Vagina (tissue), 2 donors: ENCODE results near the gene PSME2. TPM values are rescaled to one million over a fixed set of nuclear protein-coding genes. Genes with fewer than 3 reads are reported as not detected.

ENCODE experiments used
- DNase-seq, 2 donors: peaks; one replicate each; pipeline ENCODE4 v3.0.0-alpha.2; 2017; ENCODE audit errors: extremely low spot score in 2 of 2
- H3K27ac ChIP-seq: fragments of 200-600 bp; sonication (generic); one replicate; pipeline ENCODE4 v1.5.1; 2019
- H3K27me3 ChIP-seq: fragments of 200-600 bp; sonication (generic); one replicate; pipeline ENCODE4 v1.5.1; 2019
- H3K36me3 ChIP-seq, 2 donors: fragments of 200-600 bp; sonication (generic); one replicate each; pipeline ENCODE4 v1.5.1; 2017 to 2019
- H3K4me1 ChIP-seq: fragments of 200-600 bp; sonication (generic); one replicate; pipeline ENCODE4 v1.5.1; 2019
- H3K4me3 ChIP-seq, 2 donors: fragments of 200-600 bp; sonication (generic); 1 replicate in 1 of 2; 2 replicates in 1 of 2; pipeline ENCODE4 v1.5.1; 2016 to 2019
- H3K9me3 ChIP-seq: fragments of 200-600 bp; sonication (generic); one replicate; pipeline ENCODE4 v1.5.1; 2019
- CTCF ChIP-seq, 3 experiments: fragments of 450-650 bp in 2 of 3; fragments of 200-600 bp in 1 of 3; sonication (generic) in 1 of 3; IDR thresholded peaks; one replicate each; pipeline ENCODE4 v1.5.1; 2017 to 2019; ENCODE audit warnings: antibody characterized with exemption in 3 of 3, mild to moderate bottlenecking in 2 of 3, moderate library complexity in 2 of 3
- POLR2A ChIP-seq, 2 donors: fragments of 450-650 bp; IDR thresholded peaks; one replicate each; pipeline ENCODE4 v1.6.1; 2017; ENCODE audit warnings: antibody characterized with exemption in 2 of 2, mild to moderate bottlenecking in 2 of 2, moderate library complexity in 2 of 2
- POLR2AphosphoS5 ChIP-seq, 2 donors: sonication (generic); formaldehyde crosslinking; IDR thresholded peaks; one replicate each; pipeline ENCODE4 v1.9.0; 2017; ENCODE audit warnings: antibody characterized with exemption in 2 of 2, mild to moderate bottlenecking in 2 of 2, low read depth in 1 of 2; ENCODE audit not compliant: insufficient read depth in 1 of 2
- intact Hi-C: fragments of 100-400 bp; cut with DNase I; formaldehyde crosslinking; loops from one replicate; pipeline ENCODE4 v1.15.1; 2023
- total RNA-seq: library from RNA; depleted of rRNA; stranded (reverse); fragments of >200 nt; gene quantifications from one replicate; pipeline ENCODE4 v1.2.3, GENCODE V29; 2016

The PSME2 gene
- total RNA-seq, 1 donor from 2014 or later: 131 TPM

DNA sequence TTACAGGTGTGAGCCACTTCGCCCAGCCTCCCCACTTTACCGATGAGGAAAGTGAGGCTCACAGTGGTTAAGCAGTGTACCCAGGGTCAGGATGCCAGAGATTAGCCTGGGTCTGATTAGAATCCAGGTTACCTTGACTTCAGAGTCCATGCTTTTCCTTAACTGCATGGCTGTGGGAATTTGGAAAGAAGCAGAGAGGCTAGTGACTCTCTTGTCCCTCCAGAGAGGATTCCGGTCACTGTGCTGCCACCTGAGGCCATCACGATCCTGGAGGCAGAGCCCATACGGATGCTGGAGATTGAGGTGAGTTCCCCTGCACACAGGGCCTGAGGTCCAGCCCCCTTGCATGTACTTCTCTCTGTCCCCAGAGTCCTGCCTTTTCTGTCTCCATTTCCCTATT, 30.2 kb upstream of the PSME2 start:
- H3K36me3 ChIP-seq: peaks cover 0 to 4% of the 10 kb centered on the region in 2 donors

DNA sequence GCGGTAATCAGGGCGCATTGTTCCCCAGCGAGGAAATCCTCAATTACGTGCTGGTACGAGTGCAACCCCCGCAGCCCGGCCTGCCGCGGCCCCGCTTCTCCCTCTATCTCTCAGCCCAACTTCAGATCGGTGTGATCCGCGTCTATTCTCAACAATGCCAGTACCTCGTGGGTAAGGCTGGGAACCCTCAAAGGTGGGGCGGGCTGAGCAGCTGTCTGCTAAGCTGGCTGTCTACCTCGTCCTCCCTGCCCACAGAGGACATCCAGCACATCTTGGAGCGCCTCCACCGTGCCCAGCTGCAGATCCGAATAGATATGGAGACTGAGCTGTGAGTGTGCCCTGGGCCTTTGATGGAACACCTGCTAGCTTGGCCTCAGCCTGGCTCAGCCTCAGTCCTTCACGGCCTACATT, 26.5 kb upstream of the PSME2 start:
- H3K27ac ChIP-seq: no peak overlapping the region
- no peaks in the 10 kb centered on the region for H3K36me3 ChIP-seq
- H3K4me1 ChIP-seq: peaks cover 15% of the 10 kb centered on the region
- DNase-seq: no peak
- no peak for TF ChIP-seq CTCF (IDR thresholded peaks at IDR 0.05)
- TF ChIP-seq POLR2AphosphoS5 (IDR thresholded peaks at IDR 0.05; ENCODE audit: insufficient read depth in 1 of 2, low read depth in 1 of 2): no peak
- TF ChIP-seq POLR2A (IDR thresholded peaks at IDR 0.05): no peak
- intact Hi-C loops: no loop called here
- H3K4me3 ChIP-seq: peak overlapping the region in 1 of 2 donors; percentile 41
- no peaks in the 10 kb centered on the region for H3K27me3 ChIP-seq
- no peaks in the 10 kb centered on the region for H3K9me3 ChIP-seq

More for the DNA sequence above, 30.2 kb upstream of the PSME2 start:
- no peak for DNase-seq
- H3K27ac ChIP-seq: no peak overlapping the region
- TF ChIP-seq CTCF (IDR thresholded peaks at IDR 0.05): no peak
- TF ChIP-seq POLR2AphosphoS5 (IDR thresholded peaks at IDR 0.05; ENCODE audit: insufficient read depth in 1 of 2, low read depth in 1 of 2): no peak
- TF ChIP-seq POLR2A (IDR thresholded peaks at IDR 0.05): no peak
- peaks cover 23% of the 10 kb centered on the region for H3K4me1 ChIP-seq
- intact Hi-C loops: no loop called here
- no peak overlapping the region for H3K4me3 ChIP-seq
- H3K9me3 ChIP-seq: no peaks in the 10 kb centered on the region
- no peaks in the 10 kb centered on the region for H3K27me3 ChIP-seq

GRCh38 chr14:24172261-24172860, 26.0 kb upstream of the PSME2 start:
- intact Hi-C loops: no loop called here

GRCh38 chr14:24171422-24172260, 25.2 kb upstream of the PSME2 start, which contains the start of gene REC8:
REC8 (plus strand) TSS chr14:24172080; CDS start chr14:24172553, 473 bp downstream.
- TF ChIP-seq POLR2AphosphoS5 (IDR thresholded peaks at IDR 0.05; ENCODE audit: insufficient read depth in 1 of 2, low read depth in 1 of 2): peak in 1 of 2 donors; percentile 19
- no peak for TF ChIP-seq POLR2A (IDR thresholded peaks at IDR 0.05)
- no peak within 1 kb of the TSS for H3K27ac ChIP-seq
- H3K36me3 ChIP-seq: peaks cover 0 to 11% of the 10 kb centered on the region in 2 donors
- no peaks in the 10 kb centered on the region for H3K9me3 ChIP-seq
- intact Hi-C loops: no loop called here
- DNase-seq: no peak
- peaks cover 15% of the 10 kb centered on the region for H3K4me1 ChIP-seq
- H3K27me3 ChIP-seq: no peaks in the 10 kb centered on the region
- H3K4me3 ChIP-seq: peak within 1 kb of the TSS; percentile 31 to 41

More at GRCh38 chr14:24172261-24172860, 26.0 kb upstream of the PSME2 start:
- TF ChIP-seq CTCF (IDR thresholded peaks at IDR 0.05): no peak
- no peak for TF ChIP-seq POLR2A (IDR thresholded peaks at IDR 0.05)
- no peak for TF ChIP-seq POLR2AphosphoS5 (IDR thresholded peaks at IDR 0.05; ENCODE audit: insufficient read depth in 1 of 2, low read depth in 1 of 2)
- H3K4me3 ChIP-seq: peak overlapping the region; percentile 31 to 41
- H3K27ac ChIP-seq: no peak overlapping the region
- peaks cover 0 to 3% of the 10 kb centered on the region in 2 donors for H3K36me3 ChIP-seq
- H3K4me1 ChIP-seq: peaks cover 15% of the 10 kb centered on the region
- H3K9me3 ChIP-seq: no peaks in the 10 kb centered on the region
- DNase-seq: no peak
- H3K27me3 ChIP-seq: no peaks in the 10 kb centered on the region

- DNase-seq: no peak
- Histone ChIP-seq H3K4me3 (no peak overlapping the region), H3K4me1 (peaks cover 37% of the 10 kb centered on the region), H3K9me3 (no peaks in the 10 kb centered on the region), H3K27ac (no peak overlapping the region), H3K27me3 (no peaks in the 10 kb centered on the region), H3K36me3 (peaks cover 0 to 51% of the 10 kb centered on the region in 2 donors)
- no peak for TF ChIP-seq POLR2AphosphoS5 (IDR thresholded peaks at IDR 0.05; ENCODE audit: insufficient read depth in 1 of 2, low read depth in 1 of 2)
- no peak for TF ChIP-seq CTCF (IDR thresholded peaks at IDR 0.05)
- TF ChIP-seq POLR2A (IDR thresholded peaks at IDR 0.05): no peak
- intact Hi-C loops: no loop called here
These were observed 21.2 kb upstream of the PSME2 start for GRCh38 chr14:24167469-24168114.
